ENCODE measurements around the gene RNF167. TPM values are rescaled to one million over a fixed set of nuclear protein-coding genes. Genes with fewer than 3 reads are reported as not detected.

RNF167 gene
- total RNA-seq, 2 donors from 2014 or later: 92.1 to 120 TPM

DNA sequence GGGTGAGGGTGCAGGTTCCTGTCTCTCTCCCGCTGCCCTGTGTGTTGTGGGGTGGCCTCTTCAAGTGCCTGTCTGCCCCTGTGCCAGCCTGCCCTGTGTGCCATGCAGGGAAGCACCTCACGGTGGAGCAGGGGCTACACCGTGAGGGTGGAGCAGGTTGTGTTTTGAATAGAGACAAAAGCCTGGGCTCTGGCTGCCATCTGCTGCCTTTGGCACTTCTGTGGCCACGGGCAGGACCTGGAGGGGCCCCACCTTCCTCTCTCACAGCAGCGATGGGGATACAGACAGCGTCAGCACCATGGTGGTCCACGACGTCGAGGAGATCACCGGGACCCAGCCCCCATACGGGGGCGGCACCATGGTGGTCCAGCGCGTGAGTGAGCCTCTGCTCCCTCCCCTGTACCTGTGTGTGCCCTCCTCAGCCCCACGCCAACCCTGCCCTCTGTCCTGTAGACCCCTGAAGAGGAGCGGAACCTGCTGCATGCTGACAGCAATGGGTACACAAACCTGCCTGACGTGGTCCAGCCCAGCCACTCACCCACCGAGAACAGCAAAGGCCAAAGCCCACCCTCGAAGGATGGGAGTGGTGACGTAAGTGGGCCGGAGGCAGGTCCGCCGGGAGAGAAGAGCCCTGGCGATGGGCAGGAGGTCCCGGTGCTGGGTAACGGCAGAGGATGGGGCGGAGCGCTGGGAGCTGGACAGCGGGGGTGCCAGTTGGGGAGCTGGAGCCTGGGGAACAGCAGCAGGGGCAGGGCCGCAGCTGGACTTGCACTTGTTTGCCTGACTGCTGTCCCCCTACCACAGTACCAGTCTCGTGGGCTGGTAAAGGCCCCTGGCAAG, 46.1 kb upstream of the RNF167 start:
- no peak for DNase-seq
- TF ChIP-seq, protein P1, sequence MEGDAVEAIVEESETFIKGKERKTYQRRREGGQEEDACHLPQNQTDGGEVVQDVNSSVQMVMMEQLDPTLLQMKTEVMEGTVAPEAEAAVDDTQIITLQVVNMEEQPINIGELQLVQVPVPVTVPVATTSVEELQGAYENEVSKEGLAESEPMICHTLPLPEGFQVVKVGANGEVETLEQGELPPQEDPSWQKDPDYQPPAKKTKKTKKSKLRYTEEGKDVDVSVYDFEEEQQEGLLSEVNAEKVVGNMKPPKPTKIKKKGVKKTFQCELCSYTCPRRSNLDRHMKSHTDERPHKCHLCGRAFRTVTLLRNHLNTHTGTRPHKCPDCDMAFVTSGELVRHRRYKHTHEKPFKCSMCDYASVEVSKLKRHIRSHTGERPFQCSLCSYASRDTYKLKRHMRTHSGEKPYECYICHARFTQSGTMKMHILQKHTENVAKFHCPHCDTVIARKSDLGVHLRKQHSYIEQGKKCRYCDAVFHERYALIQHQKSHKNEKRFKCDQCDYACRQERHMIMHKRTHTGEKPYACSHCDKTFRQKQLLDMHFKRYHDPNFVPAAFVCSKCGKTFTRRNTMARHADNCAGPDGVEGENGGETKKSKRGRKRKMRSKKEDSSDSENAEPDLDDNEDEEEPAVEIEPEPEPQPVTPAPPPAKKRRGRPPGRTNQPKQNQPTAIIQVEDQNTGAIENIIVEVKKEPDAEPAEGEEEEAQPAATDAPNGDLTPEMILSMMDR (IDR thresholded peaks at IDR 0.05): no peak

DNA sequence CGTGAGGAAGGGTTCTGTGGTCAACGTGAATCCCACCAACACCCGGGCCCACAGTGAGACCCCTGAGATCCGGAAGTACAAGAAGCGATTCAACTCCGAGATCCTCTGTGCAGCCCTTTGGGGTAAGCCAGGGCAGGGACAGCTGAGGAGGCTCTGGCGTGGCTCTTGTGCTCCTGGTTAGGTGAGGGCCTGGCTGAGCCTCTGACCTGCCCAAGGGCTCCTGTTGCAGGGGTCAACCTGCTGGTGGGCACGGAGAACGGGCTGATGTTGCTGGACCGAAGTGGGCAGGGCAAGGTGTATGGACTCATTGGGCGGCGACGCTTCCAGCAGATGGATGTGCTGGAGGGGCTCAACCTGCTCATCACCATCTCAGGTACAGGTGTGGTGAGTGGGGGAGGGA, 44.9 kb upstream of the RNF167 start:
- Histone ChIP-seq H3K4me1 (peaks cover 6% of the 10 kb centered on the region), H3K9ac (ENCODE audit: low read depth in 2 of 2, low read length in 2 of 2) (no peak overlapping the region), H3K9me3 (no peaks in the 10 kb centered on the region), H3K27me3 (peaks cover 3% of the 10 kb centered on the region), H3K4me3 (no peak overlapping the region), H3K27ac (no peak overlapping the region), H3K36me3 (peaks cover 39% of the 10 kb centered on the region)
- no peak for DNase-seq
- intact Hi-C loops (cut with DNase I): no loop called here
- TF ChIP-seq, protein P1 (IDR thresholded peaks at IDR 0.05): no peak

More for the DNA sequence above, 46.1 kb upstream of the RNF167 start:
- Histone ChIP-seq H3K9me3 (no peaks in the 10 kb centered on the region), H3K36me3 (peaks cover 39% of the 10 kb centered on the region), H3K27me3 (no peaks in the 10 kb centered on the region), H3K27ac (no peak overlapping the region), H3K4me3 (no peak overlapping the region), H3K4me1 (peaks cover 5% of the 10 kb centered on the region), H3K9ac (ENCODE audit: low read depth in 2 of 2, low read length in 2 of 2) (no peak overlapping the region)
- intact Hi-C loops (cut with DNase I): no loop called here

DNA sequence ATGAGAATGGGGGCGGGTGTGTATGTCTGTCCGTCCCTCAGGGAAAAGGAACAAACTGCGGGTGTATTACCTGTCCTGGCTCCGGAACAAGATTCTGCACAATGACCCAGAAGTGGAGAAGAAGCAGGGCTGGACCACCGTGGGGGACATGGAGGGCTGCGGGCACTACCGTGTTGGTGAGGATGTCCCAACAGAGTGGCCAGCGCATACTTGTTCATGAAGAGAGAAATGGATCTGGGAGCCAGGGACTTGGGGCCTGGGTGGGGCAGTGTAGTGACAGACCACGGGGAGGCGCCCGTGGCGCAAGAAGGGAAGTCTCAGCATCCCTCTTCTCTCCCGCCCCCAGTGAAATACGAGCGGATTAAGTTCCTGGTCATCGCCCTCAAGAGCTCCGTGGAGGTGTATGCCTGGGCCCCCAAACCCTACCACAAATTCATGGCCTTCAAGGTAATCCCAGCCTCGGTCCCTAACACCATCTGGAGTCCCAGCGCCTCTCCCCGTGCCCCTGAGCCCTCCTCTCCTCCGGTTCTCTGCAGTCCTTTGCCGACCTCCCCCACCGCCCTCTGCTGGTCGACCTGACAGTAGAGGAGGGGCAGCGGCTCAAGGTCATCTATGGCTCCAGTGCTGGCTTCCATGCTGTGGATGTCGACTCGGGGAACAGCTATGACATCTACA, 44.3 kb upstream of the RNF167 start:
- peaks cover 33% of the 10 kb centered on the region for H3K36me3 ChIP-seq

DNA sequence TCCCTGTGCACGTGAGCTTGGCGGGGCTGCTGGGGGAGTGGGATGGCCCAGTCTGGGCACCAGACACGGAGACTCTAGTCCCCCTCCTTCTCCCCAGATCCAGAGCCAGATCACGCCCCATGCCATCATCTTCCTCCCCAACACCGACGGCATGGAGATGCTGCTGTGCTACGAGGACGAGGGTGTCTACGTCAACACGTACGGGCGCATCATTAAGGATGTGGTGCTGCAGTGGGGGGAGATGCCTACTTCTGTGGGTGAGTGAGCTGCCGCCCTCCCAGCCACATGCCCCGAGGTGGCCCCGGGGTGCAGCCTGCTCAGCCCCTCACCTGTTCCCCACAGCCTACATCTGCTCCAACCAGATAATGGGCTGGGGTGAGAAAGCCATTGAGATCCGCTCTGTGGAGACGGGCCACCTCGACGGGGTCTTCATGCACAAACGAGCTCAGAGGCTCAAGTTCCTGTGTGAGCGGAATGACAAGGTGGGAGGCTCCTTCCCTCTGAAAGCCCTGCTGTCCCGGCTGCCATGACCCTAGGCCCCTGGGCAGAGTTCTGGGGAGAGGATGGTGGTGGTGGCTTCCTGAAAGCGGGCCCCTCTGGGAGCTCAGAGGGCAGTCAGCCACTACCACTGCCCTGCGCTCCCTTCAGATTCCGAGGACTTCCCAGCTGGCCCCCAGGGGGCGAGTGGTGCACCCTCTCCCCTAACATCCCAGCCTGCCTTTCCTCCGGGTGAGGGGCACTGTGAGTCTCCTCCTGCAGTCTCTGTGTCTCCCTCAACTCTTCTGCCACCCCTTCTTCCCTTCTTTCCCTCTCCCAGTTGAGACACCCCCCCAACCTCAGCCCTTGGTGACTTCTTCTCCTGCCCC, 43.5 kb upstream of the RNF167 start:
- H3K27me3 ChIP-seq: peaks cover 3% of the 10 kb centered on the region
- intact Hi-C loops (cut with DNase I): no loop called here
- peaks cover 25% of the 10 kb centered on the region for H3K36me3 ChIP-seq
- no peak overlapping the region for H3K27ac ChIP-seq
- H3K9ac ChIP-seq (ENCODE audit: low read depth in 2 of 2, low read length in 2 of 2): no peak overlapping the region
- no peaks in the 10 kb centered on the region for H3K9me3 ChIP-seq
- no peak overlapping the region for H3K4me3 ChIP-seq
- DNase-seq: no peak
- H3K4me1 ChIP-seq: peaks cover 14% of the 10 kb centered on the region
- TF ChIP-seq, protein P1 (IDR thresholded peaks at IDR 0.05): no peak

More for the DNA sequence above, 44.3 kb upstream of the RNF167 start:
- no peak overlapping the region for H3K4me3 ChIP-seq
- H3K4me1 ChIP-seq: peaks cover 13% of the 10 kb centered on the region
- no peak overlapping the region for H3K9ac ChIP-seq (ENCODE audit: low read depth in 2 of 2, low read length in 2 of 2)
- H3K9me3 ChIP-seq: no peaks in the 10 kb centered on the region
- no peak for DNase-seq
- TF ChIP-seq, protein P1 (IDR thresholded peaks at IDR 0.05): no peak
- peaks cover 3% of the 10 kb centered on the region for H3K27me3 ChIP-seq
- no peak overlapping the region for H3K27ac ChIP-seq
- intact Hi-C loops (cut with DNase I): no loop called here

DNA sequence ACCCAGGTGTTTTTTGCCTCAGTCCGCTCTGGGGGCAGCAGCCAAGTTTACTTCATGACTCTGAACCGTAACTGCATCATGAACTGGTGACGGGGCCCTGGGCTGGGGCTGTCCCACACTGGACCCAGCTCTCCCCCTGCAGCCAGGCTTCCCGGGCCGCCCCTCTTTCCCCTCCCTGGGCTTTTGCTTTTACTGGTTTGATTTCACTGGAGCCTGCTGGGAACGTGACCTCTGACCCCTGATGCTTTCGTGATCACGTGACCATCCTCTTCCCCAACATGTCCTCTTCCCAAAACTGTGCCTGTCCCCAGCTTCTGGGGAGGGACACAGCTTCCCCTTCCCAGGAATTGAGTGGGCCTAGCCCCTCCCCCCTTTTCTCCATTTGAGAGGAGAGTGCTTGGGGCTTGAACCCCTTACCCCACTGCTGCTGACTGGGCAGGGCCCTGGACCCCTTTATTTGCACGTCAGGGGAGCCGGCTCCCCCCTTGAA, 42.8 kb upstream of the RNF167 start:
- H3K27me3 ChIP-seq: peaks cover 3% of the 10 kb centered on the region
- H3K36me3 ChIP-seq: peaks cover 24% of the 10 kb centered on the region

More for the DNA sequence above, 42.8 kb upstream of the RNF167 start:
- TF ChIP-seq, protein P1 (IDR thresholded peaks at IDR 0.05): no peak
- intact Hi-C loops (cut with DNase I): no loop called here
- H3K27ac ChIP-seq: no peak overlapping the region
- no peaks in the 10 kb centered on the region for H3K9me3 ChIP-seq
- H3K9ac ChIP-seq (ENCODE audit: low read depth in 2 of 2, low read length in 2 of 2): no peak overlapping the region
- DNase-seq: no peak
- H3K4me3 ChIP-seq: no peak overlapping the region
- H3K4me1 ChIP-seq: peaks cover 14% of the 10 kb centered on the region

All from colonic mucosa (tissue), 4 donors.